Nucleus accumbens (tissue), 56 donors: ENCODE data around the gene SCN7A.
A peak's percentile ranks its signal among the peaks of the same experiment; 100 is the strongest.
"Not testable (repeated sequence)": the region's sequence is repeated elsewhere in the genome, so short reads cannot be mapped to it uniquely, and the experiment has no call there.

Experiments
- DNase-seq, 56 donors: peaks; one replicate each; lab custom pipeline; 2025; lab: John Stamatoyannopoulos, UW

SCN7A gene

GRCh38 chr2:166455823-166456222 lies 38.2 kb downstream of the SCN7A start:
- DNase-seq = not testable (repeated sequence)

DNA sequence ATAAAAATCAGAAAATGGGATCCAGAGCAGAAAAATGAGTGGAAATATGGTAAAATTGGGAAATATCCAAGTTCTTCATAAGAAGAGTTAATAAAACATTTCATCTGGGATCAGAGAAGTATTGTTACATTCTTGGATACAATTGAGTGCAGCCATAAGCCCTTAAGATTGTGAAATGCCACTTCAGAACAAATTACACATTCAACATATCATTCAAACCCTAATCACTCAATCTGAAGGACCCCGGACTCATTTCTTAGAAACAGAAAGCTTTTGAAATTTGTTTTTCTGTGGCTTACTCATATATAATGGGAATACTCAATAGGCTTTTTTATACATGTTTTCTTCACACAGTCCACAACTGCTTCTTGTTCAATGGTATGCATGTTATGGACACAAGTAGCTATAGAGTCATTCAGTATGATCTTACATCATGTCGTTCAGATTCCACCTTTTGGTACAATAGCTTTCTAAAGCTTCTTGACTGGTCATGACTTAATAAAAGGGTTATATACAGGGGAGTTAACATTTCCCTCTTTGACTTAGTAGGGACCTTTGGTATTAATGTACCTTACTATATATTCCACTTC lies 39.9 kb downstream of the SCN7A start:
- DNase-seq = no peak

- no peak for DNase-seq
These were observed 42.6 kb downstream of the SCN7A start for GRCh38 chr2:166451468-166451867.

DNA sequence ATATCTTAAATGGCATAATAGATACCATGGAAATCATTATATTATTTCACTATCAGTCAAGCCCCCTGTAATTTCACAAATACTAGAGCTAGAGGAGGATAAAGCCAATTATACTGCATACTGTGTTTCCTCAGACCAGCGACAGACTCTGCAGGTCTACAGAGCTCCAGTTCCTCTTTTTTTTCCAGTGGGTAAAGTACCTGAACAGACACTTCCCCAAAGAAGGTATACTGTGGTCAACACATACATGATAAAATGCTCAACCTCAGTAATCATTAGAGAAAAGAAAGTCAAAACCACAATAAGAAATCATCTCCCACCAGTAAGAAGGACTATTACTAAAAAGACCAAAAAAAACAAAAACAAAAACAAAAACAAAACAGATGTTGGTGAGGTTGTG lies 44.6 kb downstream of the SCN7A start:
- DNase-seq = no peak

- DNase-seq = no peak
These were observed 45.9 kb downstream of the SCN7A start for GRCh38 chr2:166448106-166448505.

GRCh38 chr2:166444306-166444705 lies 49.7 kb downstream of the SCN7A start:
- no peak for DNase-seq

GRCh38 chr2:166440313-166440712 lies 53.7 kb downstream of the SCN7A start:
- no peak for DNase-seq

DNA sequence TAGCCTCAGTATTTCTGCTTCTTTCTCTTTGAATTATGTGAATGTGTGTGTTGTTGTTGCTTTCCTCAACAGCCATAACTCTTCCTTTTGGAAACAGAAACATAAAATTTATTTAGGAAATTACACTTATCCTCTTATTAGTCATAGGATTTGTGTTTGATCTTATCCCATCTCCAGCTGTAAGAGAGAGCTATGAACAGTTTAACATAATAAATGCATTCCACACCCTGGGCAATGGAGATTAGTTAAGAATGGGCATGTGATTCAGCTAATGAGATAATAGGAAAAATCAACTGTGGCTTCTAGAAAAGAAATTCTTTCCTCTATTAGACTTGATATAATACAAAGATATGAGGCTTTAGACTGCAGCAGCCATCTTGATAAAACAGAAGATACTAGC lies 55.0 kb downstream of the SCN7A start:
- no peak for DNase-seq

DNA sequence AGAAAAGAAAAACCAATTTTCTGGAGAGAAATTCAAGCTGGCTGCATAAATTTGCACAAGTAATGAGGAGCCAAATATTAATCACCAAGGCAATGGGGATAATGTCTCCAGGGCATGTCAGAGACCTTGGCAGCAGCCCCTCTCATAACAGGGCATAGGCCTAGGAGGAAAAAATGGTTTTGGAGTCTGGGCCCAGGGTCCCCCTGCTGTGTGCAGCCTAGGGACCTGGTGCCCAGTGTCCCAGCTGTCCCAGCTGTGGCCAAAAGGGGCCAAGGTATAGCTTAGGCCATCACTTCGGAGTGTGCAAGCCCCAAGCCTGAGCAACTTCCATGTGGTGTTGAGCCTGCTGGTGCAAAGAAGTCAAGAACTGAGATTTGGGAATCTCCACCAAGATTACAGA lies 57.1 kb downstream of the SCN7A start:
- no peak for DNase-seq

DNA sequence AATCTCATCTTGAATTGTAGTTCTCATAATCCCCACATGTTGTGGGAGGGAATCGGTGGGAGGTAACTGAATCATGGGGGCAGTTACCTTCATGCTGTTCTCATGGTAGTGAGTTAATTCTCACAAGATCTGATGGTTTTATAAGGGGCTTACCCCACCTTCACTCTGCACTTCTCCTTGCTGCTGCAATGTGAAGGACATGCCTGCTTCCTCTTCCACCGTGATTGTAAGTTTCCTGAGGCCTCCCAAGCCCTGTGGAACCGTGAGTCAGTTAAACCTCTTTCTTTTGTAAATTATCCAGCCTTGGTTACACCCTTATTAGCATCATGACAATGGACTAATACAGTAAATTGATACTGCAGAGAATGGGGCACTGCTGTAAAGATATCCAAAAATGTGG lies 57.9 kb downstream of the SCN7A start:
- no peak for DNase-seq

- no peak for DNase-seq
These were observed 59.6 kb downstream of the SCN7A start for GRCh38 chr2:166434491-166434890.

DNA sequence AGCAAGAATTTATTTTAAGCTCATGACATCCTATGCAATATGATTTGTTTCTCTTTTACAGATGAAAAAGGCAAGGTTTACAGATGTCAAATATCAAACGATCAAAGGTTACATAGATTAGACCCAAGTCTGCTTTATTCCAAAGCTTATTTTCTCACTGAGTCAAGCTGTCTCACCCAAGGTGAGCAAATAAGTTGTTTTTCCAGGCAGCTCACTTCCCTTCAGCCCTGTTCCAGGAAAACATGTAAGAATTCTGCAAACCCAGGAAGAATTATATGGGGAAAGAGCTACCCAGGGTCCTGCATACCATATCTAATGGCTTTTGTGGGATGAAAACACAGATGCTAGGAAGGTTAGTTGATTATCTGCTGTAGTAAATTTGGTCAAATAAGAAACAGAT lies 60.6 kb downstream of the SCN7A start:
- no peak for DNase-seq

- no peak for DNase-seq
These were observed 61.7 kb downstream of the SCN7A start for GRCh38 chr2:166432331-166432730.

DNA sequence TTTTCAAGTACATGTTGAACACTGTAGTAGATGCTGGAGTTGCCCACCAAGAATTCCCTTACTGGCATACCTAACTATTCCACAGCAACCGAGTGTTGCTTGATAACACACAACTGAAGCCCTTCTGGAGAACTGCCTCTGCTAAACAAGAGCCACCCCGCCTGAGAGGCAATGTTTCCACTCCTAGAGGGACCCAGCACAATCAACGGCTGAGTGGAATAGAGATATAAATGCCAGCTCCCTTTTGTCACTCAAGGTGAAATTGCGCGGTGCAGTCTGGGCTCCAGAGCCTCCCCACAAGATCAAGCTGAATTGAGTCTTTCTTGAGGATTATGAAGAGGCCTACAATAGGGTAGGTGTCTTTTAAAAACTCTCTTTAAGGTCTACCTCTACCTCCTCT lies 69.2 kb downstream of the SCN7A start:
- DNase-seq = no peak

- DNase-seq = no peak
These were observed 74.5 kb downstream of the SCN7A start for GRCh38 chr2:166419616-166419934.

GRCh38 chr2:166418853-166419615 lies 75.0 kb downstream of the SCN7A start:
- no peak for DNase-seq

- no peak for DNase-seq
These were observed 76.4 kb downstream of the SCN7A start for GRCh38 chr2:166417669-166418068.

DNA sequence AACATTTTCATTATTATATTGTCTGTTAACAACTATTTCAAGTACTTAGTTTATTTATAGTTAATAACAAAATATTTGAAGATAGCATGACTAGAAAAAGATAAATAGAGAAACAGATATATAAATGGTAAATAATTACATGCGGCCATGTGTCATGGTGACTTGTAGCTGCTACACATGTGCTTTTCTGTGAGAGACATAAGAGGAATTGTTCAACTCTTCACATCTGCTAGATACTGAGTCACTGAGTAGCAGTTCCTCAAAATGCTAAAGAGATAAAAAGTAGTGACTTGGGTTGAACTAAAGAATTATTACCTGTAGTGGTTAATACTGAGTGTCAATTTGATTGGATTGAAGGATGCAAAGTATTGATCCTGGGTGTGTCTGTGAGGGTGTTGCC lies 80.8 kb downstream of the SCN7A start:
- DNase-seq = no peak

GRCh38 chr2:166411473-166412230 lies 82.4 kb downstream of the SCN7A start:
- no peak for DNase-seq

DNA sequence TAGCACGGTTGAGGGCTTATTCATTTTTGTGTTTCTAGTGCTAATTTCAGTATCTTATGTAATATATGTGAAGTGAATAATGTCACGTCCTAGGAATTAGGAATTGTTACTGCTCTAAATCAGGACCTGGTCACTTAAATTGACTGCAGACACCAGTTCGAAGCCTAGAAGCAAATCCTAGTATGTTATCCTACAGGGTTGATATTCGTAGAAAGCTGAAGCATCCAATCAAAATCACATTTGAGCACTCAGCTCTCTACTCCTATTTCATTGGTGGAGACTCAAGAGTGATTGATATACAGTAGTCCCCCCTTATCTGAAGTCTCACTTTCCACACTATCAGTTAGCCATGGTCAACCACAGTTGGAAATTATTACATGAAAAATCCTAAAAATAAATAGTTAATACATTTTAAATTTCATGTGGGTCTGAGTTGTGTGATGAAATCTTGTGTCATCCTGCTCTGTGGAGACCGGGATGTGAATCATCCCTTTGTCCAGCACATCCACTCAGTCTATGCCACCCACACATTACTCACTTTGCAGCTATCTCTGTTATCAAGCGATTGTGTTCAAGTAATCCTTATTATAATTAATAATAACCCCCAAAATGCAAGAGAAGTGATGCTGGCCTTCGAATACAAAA lies 83.1 kb downstream of the SCN7A start:
- peak in 1 of 56 donors; percentile 10 for DNase-seq

- not testable (repeated sequence) for DNase-seq
These were observed 86.3 kb downstream of the SCN7A start for GRCh38 chr2:166407746-166408145.
